GM18517 (cell line): ENCODE results near the gene TMEM253.

ENCODE experiments used
- ATAC-seq: cut with Tn5 transposase; IDR thresholded peaks from one replicate; pipeline ENCODE4 v1.9.1; 2021; ENCODE audit warnings: mild to moderate bottlenecking, moderate library complexity; ENCODE audit not compliant: unreplicated experiment

Gene TMEM253

DNA sequence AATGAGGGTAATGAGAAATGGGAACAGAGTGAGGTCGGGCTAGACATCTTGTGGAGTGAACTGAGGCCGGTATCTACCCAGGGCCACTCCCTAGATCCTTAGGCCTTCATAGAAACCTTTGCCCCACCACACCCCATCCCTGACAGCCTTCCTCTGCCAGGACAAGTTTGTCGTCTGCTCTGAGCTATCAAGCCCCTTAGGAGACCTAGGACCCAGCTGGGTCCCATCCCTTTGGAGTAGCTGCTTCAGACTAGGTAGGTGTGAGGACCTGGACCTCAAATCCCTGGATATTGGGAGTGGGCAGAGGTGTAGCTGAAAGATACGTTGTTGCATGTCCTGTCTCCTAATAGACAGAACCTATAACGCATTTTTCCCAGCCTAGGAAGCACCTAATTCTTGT is at the start of gene TMEM253:
TMEM253 (plus strand) TSS at position 136 of the 400 bp plus-strand sequence. CDS start 278 bp downstream, outside the sequence.
- ATAC-seq = no peak

DNA sequence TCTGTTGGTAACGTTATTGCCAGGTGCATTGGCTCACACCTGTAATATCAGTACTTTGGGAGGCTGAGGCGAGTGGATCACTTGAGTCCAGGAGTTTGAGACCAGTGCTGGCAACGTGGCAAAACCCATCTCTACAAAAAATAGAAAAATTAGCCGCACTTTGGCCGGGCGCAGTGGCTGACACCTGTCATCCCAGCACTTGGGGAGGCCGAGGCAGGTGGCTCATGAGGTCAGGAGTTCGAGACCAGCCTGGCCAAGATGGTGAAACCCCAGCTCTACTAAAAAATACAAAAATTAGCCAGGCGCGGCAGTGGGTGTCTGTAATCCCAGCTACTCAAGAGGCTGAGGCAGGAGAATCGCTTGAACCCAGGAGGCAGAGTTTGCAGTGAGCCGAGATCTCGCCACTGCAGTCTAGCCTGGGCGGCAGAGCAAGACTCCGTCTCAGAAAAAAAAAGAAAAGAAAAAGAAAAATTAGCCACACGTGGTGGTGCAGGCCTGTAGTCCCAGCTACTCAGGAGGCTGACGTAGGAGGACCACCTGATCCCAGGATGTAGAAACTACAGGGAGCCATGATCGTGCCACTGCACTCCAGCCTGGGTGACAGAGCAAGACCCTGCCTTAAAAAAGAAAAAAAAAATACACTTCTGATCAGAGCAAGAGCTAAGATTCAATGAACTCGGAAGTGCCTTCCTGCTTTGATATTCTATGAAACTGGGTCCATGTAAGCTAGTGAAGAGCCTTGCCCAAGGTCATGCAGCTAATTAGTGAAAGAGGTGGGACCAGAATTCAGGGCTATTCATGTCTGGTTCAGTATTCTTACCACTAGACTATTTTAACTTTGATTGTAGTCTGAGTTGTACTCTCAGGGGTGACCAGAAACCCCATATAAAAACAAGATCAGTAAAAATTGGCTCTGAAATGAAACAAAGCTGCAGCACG is 47.4 kb upstream of the TMEM253 start:
- ATAC-seq = no peak

DNA sequence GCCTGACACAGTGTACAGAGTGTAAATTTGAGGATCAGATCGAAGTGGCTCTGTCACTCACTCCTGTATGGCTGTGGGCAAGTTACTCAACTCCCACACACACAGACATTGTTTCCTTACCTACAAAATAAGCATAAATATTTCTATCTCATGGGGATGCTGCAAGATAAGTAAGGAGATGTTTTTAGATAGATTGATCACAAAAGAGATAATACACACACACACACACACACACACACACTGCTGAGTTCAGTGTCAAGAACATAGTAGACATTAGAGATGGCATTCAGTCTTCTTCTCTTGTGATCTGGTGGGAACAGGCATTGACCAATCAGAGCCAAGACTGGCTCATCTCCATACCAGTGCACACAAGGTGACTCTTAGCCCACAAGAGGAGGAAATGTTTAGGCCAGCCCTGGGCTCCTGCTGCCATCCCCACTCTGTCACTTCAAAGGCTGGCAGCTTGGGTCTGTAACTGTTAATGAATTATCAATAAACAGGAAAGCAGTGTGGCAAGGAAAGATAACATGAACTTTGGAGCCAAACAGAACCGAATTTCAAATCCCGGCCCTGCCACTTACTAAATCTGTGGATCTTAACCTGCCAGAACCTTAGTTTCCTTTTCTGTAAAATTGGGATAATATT is 46.6 kb upstream of the TMEM253 start:
- ATAC-seq = no peak

DNA sequence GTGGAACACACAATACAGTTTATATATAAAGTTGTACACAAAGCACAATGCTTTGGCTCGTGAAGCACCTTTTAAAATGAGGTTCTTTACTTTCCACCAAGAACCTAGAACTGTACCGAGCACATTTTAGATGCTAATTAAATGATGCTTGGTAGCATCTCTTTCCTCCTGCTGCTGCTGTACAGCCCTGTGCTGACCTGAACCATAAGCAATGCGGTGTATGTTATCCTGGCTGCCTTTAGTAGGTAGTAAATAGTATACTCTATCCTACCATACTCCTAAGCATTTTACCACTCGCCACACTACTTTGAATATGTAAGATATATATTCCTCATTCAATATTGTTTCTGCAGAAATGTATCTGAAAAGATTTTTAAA is 46.1 kb upstream of the TMEM253 start:
- no peak for ATAC-seq

DNA sequence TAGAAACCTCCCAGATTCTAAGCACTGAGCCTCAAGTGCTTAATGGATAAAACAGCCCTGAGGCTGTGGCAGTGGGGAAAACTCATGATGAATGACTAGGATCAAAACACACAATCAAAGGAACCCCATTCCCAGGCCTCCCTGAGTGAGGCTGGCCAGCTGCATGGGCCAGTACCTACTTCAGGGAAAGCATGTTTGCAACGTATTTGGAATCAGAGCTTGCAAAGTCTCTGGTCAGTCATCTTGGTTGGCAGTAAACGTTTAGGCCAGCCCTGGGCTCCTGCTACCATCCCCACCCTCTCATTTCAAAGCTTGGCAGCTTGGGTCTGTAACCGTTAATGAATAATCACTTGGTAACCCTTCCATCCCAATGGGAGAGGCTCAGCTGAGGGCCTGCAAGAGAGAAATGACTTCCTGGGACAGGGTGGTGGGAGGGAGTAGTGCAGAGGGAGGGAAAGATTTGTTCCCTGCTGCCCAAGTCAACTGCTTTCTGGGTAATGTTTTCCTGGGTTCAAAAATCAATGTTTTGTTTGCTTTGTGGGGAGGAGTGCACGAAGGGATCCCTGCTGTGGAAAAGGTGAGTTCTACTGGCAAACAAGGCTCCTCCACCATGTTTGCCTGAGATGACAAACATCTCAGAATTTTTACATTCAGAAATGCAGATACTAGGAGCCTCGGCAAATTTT is 45.3 kb upstream of the TMEM253 start:
- ATAC-seq = no peak

DNA sequence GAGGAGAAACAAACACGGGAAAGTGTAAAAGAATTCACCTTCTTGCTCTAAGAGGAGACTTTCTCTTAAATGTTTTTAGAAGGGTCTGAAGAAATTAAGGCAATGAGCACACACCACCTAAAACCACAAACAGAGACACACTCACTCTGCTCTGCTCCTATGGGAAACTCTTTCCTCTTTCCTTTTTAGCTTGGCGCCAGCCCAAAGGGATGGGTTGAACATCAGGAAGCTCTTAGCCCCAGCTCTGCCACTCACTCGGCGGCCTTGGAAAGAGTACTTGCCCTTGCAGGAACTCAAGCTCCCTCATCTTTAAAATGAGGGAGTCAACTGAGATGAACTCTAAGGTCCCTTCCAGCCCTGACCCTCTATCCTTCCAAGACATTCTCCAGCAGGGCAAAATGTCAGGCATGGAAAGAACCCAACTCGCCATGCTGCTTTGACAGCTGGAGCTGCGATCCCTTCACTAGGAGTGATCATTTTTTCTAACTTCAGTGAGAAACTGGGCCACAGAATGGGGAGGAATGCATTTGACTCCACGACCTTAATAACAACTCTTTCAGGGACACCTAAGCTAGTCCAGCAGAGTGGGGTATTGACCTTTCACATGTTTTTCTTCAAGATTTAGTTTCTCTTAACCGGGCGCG is 44.2 kb upstream of the TMEM253 start:
- ATAC-seq = no peak

DNA sequence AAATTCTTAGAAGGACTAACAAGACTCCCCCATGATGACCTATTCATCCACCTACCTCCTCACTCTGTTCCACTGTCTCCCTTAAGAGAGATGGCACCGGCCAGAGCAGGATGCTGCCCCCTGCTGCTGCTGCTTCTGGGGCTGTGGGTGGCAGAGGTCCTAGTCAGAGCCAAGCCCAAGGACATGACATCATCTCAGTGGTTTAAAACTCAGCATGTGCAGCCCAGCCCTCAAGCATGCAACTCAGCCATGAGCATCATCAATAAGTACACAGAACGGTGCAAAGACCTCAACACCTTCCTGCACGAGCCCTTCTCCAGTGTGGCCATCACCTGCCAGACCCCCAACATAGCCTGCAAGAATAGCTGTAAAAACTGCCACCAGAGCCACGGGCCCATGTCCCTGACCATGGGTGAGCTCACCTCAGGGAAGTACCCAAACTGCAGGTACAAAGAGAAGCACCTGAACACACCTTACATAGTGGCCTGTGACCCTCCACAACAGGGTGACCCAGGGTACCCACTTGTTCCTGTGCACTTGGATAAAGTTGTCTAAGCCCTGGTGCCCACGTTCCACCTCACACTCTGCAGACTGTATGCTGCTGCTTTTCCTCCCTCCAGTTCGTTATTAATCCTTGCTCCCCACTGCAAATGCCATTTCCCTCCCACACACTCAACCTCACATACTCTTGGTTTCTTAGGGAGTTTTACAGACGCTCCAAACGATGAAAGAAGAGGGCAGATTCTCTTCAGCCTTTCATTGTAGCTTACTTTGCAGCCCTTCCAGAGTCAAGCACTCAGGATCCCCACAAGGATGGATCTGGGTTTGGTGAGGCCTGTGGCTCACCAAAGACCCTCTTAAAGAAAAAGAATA is 42.8 kb upstream of the TMEM253 start, which contains the start of gene RNASE8:
RNASE8 (plus strand) TSS at position 20 of the 873 bp plus-strand sequence; CDS start at position 91, 71 bp downstream.
- ATAC-seq = no peak

DNA sequence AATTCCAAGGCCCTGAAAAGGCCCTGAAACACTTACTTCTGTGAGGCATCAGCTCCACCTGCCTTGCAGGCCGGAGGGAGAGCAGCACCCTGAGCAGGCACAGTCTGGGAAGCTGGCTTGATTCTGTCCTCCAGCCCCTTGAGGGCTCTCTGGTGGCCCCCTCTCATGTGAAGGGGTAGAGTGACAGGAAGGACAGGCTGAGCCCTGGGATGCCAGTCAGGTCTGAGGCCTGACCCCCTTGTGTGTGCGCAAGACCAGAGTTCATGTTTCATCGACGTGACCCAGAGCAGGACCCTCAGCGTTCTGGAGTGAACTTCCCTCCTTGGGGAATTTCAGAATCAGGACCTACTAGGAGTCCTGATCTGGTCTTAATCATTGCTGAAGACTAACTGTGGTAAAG is 42.0 kb upstream of the TMEM253 start:
- no peak for ATAC-seq

DNA sequence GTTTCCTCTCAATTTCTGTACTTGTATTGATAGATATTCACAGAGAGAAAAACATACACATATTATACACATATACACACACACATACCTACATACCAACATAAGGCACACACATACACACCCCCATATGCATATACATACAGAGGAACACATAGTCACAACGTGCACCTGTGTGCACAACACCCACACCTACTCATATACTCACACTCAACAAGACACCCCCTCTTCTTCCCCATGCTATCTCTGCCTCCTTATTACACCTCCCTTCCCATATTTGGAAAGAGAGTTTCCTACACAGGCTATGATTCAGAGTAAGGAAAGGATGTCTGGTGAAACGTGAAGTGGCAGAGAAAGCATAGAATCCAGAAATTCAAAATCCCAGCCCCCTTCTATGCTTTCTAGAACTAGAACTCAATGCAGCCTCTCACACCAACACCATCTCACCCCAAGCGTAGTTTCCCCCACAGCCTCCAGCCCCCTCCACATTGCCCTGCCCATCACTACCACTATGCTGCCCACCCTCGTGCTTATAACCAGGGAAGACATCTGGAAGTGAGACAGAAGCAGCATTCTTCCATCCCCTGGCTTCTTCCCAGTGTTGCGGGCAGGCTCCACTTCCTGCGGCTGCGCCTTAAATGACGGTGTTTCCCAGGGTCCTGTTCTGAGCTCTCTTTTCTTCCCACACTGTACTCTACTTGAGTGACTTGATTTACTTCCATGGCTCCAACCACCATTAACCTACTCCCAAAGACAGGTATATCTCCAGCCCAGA is 40.8 kb upstream of the TMEM253 start:
- no peak for ATAC-seq

DNA sequence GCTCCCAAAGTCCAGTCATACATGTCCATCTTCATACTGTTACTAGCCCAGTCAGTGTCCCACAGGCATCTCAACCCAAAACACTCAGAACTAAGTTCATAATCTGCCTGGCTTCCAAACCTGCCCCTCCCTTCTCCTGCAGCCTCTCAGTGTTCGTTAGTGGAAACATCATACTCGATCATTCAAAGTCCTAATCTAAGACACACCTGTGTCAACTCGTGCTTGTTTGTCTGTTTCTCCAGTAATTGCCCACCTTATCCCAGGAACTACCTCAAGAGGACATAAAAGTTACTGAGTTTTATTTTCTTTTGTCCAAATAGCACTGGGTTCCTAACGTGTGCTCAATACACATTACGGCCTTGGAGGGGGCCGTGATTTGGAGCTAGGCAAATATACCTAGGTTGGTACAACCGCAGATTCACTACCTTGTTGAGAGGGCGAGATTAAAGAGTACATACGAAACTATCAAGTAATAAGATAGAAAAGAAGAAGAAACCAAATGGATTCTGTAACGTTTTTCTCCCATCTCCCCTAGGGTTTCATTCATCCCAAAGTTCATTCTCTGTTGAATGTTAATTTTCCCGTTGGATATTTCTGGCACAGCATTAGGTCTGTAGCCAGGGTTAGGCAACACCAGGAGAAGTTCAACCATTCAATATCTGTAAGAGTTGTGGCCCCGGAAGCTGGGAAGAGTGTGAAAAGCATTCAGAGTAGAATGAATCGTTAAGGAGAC is 40.1 kb upstream of the TMEM253 start:
- no peak for ATAC-seq

DNA sequence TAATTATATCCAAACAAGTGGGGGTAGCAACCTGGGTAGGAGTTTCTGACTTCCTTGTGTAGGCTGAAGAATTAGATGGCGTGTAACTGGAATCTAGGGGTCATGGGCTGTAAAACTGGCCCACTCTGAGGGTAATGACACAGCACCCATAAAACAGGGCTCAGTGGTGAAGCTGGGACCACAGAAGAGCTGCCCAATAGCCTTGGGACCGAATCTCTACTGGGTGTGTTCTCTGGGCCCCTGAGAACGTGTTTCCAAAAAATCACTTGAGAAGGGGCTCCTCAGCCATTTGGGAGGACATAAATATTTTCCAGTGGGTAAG is 39.6 kb upstream of the TMEM253 start:
- no peak for ATAC-seq

DNA sequence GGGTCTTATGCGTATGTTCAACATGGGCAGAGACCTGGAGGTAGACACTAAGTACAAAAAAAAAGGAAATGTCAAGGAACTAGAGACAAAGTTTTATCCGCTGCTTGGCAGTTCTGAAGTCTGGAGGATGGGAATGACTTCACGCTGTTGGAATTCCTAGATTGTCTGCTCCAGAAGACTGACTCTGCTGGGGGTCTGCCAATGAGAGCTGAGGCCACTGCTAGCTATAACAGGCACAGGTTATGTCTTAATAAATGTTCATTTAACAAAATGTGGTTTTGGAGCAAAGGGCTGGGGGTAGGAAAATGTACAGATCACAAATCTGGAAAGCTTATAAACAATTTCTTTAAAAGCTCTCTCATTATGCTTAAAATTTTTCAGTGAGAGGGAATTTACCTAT is 37.4 kb upstream of the TMEM253 start:
- no peak for ATAC-seq

DNA sequence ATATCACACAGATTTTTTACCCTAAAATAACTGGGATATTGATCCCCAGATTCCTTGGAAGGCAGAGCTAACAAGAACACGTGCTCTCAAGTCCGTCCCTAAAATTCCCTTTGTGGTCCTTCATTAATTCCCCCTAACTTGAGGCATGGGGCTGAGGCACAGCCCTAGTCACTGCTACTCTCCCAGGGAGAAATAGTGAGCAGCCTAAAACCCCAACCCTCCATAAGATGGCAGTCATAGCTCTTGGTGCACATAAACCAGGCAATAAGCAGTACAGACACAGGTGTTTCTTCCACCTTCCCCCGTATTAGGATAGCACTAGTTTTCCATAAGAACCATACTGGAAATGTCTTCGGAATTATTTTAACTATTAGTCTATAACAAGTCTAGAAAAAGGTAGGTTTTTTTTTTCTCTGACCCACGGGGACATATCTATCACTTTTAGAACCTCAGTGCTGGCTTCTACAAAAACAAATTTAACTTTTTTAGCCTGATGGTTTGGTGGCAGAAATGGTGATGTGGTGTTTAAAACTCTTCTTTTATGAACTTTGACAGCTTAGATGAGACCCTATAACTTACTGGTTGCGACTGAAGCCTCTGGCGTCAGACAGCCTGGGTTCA is 33.9 kb upstream of the TMEM253 start:
- ATAC-seq = no peak

DNA sequence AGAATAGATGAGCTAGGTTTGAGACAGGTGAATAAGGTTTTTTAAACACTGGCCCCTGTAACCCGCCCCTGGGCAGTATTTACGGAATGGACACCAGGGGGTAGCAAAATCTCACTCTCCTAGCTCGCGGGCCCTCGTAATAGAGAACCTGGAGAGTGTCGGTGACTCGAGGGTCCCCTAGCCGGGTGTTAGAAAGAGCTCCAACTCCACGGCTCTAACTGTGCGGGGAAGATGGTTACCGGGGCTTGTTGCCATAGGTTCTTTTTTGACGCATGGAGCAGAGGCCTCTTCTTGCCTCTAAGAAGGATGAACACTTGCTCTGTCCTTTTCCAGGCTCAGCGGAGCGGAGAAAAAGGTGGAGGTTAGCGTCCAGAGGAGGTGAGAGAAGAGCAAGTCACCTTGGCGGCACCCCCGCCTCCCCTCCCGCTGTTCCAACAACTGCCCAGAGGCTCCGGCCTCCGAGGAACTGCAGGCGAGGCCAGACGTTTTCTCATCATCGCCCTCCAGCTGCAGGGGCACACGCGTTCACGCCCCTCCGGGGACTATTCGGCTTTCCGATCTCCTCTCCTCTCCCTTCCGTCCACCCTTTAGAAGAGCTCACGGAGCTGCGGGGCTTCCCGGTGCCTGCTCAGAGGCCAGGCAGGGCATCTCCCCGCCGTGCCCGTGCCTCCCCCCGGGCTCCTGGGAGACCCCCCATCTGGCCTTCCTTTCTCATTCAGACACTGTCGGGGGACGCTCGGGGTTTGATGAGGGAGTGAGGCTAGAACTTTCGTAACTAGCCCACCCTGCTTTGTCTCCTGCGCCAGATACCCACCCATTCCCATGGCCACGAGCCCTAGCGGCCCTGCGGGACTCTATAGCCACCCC is 32.1 kb upstream of the TMEM253 start:
- ATAC-seq = no peak

DNA sequence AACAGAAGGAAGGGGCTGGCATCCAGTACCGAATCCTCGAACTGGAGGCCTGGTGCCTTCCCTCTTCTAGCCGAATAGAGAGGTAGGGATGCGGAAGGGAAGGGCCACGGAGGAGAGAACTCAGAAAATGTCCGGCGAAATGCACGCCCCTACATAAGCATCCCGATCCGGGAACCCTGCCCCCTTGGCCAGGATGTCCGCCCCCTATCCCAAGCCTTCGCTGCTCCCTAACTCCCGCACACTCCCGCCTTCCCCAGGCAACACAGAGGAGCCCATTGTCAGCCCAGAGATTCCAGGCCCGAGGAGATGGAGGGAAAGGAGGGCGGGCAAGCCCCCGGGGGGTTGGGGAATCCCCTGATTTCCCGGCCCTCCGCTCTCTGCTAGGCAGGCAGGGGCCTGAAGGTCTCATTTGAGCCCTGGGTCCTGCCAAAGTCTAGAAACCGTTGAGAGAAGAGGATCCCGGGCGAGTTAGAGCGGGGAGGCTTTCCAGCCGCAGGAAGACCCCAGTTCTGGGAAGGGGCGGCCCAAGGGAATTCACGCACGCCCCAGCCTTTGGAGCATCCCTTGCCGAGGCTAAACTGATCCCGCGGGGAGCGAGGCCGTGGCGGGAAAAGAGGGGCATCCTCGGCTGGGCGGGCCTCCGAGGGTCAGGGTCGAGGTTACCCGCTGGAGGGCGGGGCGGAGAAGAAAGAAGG is 31.3 kb upstream of the TMEM253 start:
- no peak for ATAC-seq

DNA sequence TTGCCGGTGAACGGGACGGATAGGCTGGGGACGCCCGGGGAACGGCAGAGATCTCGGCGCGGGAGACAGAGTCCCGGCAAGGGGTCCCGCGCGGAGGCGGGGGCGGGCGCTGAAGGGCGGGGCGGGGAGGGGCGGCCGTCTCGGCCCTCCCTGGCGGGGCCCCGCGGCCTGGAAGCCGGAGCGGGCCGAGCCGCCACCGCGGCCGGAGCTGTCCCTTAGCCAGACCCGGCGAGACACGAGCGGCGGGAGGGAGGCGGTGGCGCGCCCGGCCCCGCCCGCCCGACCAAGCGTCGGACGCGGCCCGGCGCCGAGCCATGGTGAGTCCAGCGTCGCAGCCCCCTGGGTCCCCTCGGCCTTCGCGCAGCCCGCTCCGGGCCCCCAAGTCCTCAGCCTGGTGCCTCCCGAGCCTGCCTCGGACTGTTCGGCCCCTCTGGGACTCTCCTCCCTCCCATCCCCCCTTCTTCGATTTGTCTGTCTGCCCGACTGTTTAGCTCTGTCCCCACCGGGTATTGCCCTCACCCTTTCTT is 30.7 kb upstream of the TMEM253 start, which contains the start of gene ARHGEF40:
ARHGEF40 (plus strand) TSS at position 222 of the 527 bp plus-strand sequence; CDS start at position 315, 93 bp downstream.
- ATAC-seq = no peak
